ENCODE data around the gene LIN28A.

- TF ChIP-seq EZH2 (optimal IDR thresholded peaks at IDR 0.05; ENCODE audit: low read depth, low read length) (no peak), CTCF (IDR thresholded peaks at IDR 0.05; ENCODE audit: low read length) (no peak)
These were observed 14.9 kb upstream of the LIN28A start for GRCh38 chr1:26395754-26396153.

All from MM.1S (cell line).